Sigmoid colon (tissue), 7 donors: ENCODE measurements around the gene ZDHHC7. TPM values are rescaled to one million over a fixed set of nuclear protein-coding genes. Genes with fewer than 3 reads are reported as not detected.
"Not testable (repeated sequence)": the region's sequence is repeated elsewhere in the genome, so short reads cannot be mapped to it uniquely, and the experiment has no call there.

Source experiments
- DNase-seq: peaks from one replicate; pipeline ENCODE4 v3.0.0-alpha.2; 2019
- H3K27ac ChIP-seq, 4 donors: fragments of 200-600 bp; sonication (generic); one replicate each; pipeline ENCODE4 v1.5.1; 2016 to 2019; ENCODE audit warnings: mild to moderate bottlenecking in 1 of 4
- H3K27me3 ChIP-seq, 3 donors: fragments of 200-600 bp; sonication (generic); one replicate each; pipeline ENCODE4 v1.5.1; 2019; ENCODE audit warnings: mild to moderate bottlenecking in 1 of 3
- H3K36me3 ChIP-seq, 4 donors: fragments of 200-600 bp; sonication (generic); one replicate each; pipeline ENCODE4 v1.5.1; 2016 to 2019
- H3K4me1 ChIP-seq, 4 donors: fragments of 200-600 bp; sonication (generic); one replicate each; pipeline ENCODE4 v1.5.1; 2017 to 2019
- H3K4me3 ChIP-seq, 4 donors: fragments of 200-600 bp; sonication (generic); one replicate each; pipeline ENCODE4 v1.5.1; 2017 to 2019; ENCODE audit warnings: mild to moderate bottlenecking in 2 of 4, moderate library complexity in 1 of 4
- H3K9me3 ChIP-seq, 4 donors: fragments of 200-600 bp in 3 of 4; sonication (generic) in 3 of 4; one replicate each; pipeline versions ENCODE4 v1.5.1 to v1.6.1; 2013 to 2019
- EP300 ChIP-seq, 4 donors: sonication (generic); formaldehyde crosslinking; IDR thresholded peaks; one replicate each; pipeline ENCODE4 v1.6.1; 2017; ENCODE audit warnings: antibody characterized with exemption in 4 of 4
- POLR2A ChIP-seq, 2 donors: fragments of 450-650 bp; IDR thresholded peaks; one replicate each; pipeline ENCODE4 v1.6.1; 2016; ENCODE audit warnings: antibody characterized with exemption in 2 of 2, mild to moderate bottlenecking in 2 of 2, moderate library complexity in 2 of 2
- POLR2AphosphoS5 ChIP-seq, 4 donors: sonication (generic); formaldehyde crosslinking; IDR thresholded peaks; one replicate each; pipeline ENCODE4 v1.6.1; 2017; ENCODE audit warnings: antibody characterized with exemption in 4 of 4
- WGBS, 2 donors: extraction: QIAGEN DNeasy Blood & Tissue Kit; methylation state at CpG; one replicate each; pipeline ENCODE4 v1.1.7; 2013; 5-methylcytosine and 5-hydroxymethylcytosine counted together
- intact Hi-C: fragments of 100-400 bp; cut with DNase I; formaldehyde crosslinking; loops from one replicate; pipeline ENCODE4 v1.15.1; 2023
- polyA plus RNA-seq, 3 donors: library from polyadenylated mRNA; stranded (reverse); fragments of 200-250 nt; gene quantifications; one replicate each; pipeline ENCODE4 v1.2.3, GENCODE V29; 2013
- total RNA-seq, 4 donors: library from RNA; depleted of rRNA; stranded (reverse); fragments of >200 nt; gene quantifications; one replicate each; pipeline ENCODE4 v1.1.0, GENCODE V29; 2016
- TF ChIP-seq, protein P1 (sequence below), 4 experiments: fragments of 450-650 bp in 3 of 4; fragments of 200-600 bp in 1 of 4; IDR thresholded peaks; one replicate each; pipeline ENCODE4 v1.5.1; 2016 to 2019; ENCODE audit warnings: antibody characterized with exemption in 4 of 4, mild to moderate bottlenecking in 3 of 4, moderate library complexity in 2 of 4
- donor health status: healthy with polysubstance abuse.
- donor health status: Bipolar disorder and iron deficiency.
- donor health status: healthy.

Gene ZDHHC7
- total and polyA plus RNA-seq, 7 donors = 20.8 to 69.5 (median 56.2) TPM

- TF ChIP-seq, protein P1, sequence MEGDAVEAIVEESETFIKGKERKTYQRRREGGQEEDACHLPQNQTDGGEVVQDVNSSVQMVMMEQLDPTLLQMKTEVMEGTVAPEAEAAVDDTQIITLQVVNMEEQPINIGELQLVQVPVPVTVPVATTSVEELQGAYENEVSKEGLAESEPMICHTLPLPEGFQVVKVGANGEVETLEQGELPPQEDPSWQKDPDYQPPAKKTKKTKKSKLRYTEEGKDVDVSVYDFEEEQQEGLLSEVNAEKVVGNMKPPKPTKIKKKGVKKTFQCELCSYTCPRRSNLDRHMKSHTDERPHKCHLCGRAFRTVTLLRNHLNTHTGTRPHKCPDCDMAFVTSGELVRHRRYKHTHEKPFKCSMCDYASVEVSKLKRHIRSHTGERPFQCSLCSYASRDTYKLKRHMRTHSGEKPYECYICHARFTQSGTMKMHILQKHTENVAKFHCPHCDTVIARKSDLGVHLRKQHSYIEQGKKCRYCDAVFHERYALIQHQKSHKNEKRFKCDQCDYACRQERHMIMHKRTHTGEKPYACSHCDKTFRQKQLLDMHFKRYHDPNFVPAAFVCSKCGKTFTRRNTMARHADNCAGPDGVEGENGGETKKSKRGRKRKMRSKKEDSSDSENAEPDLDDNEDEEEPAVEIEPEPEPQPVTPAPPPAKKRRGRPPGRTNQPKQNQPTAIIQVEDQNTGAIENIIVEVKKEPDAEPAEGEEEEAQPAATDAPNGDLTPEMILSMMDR (IDR thresholded peaks at IDR 0.05) = peak in 3 of 4 experiments; percentile 11 to 45 (median 32)
- TF ChIP-seq POLR2AphosphoS5 (IDR thresholded peaks at IDR 0.05) = no peak
- TF ChIP-seq EP300 (IDR thresholded peaks at IDR 0.05) = no peak
- TF ChIP-seq POLR2A (IDR thresholded peaks at IDR 0.05) = no peak
- intact Hi-C loops = no loop called here
These were observed 44.9 kb upstream of the ZDHHC7 start for GRCh38 chr16:85056211-85056748.

GRCh38 chr16:85055493-85056210 lies 44.3 kb upstream of the ZDHHC7 start:
- H3K27ac ChIP-seq = peak overlapping the region; percentile 76 to 84 (median 79)
- TF ChIP-seq POLR2AphosphoS5 (IDR thresholded peaks at IDR 0.05) = peak in 2 of 4 donors; percentile 41 to 54
- TF ChIP-seq, protein P1 (IDR thresholded peaks at IDR 0.05) = no peak
- TF ChIP-seq EP300 (IDR thresholded peaks at IDR 0.05) = no peak
- no peak for TF ChIP-seq POLR2A (IDR thresholded peaks at IDR 0.05)
- WGBS, 2 donors = 39 to 70% methylated on average over 14 of the region's 14 CpGs
- H3K27me3 ChIP-seq = no peaks in the 10 kb centered on the region
- DNase-seq = no peak
- peaks cover 0 to 38% (median 29%) of the 10 kb centered on the region in 4 donors for H3K4me1 ChIP-seq
- H3K4me3 ChIP-seq = peak overlapping the region; percentile 10 to 36 (median 28)
- H3K9me3 ChIP-seq = no peaks in the 10 kb centered on the region
- H3K36me3 ChIP-seq = peaks cover 0 to 5% (median 0%) of the 10 kb centered on the region in 4 donors
- intact Hi-C loops = no loop called here

More at GRCh38 chr16:85056211-85056748, 44.9 kb upstream of the ZDHHC7 start:
- Histone ChIP-seq H3K36me3 (peaks cover 0 to 5% (median 0%) of the 10 kb centered on the region in 4 donors), H3K27ac (peak overlapping the region; percentile 76 to 84 (median 79)), H3K4me3 (peak overlapping the region in 2 of 4 donors; percentile 33 to 36), H3K9me3 (no peaks in the 10 kb centered on the region), H3K4me1 (peaks cover 0 to 32% (median 23%) of the 10 kb centered on the region in 4 donors), H3K27me3 (no peaks in the 10 kb centered on the region)
- WGBS, 2 donors = 78 to 93% methylated on average over 16 of the region's 16 CpGs
- DNase-seq = no peak

GRCh38 chr16:85054948-85055492 lies 43.7 kb upstream of the ZDHHC7 start:
- no peak for DNase-seq
- Histone ChIP-seq H3K4me3 (peak overlapping the region; percentile 10 to 36 (median 28)), H3K27me3 (no peaks in the 10 kb centered on the region), H3K9me3 (no peaks in the 10 kb centered on the region), H3K27ac (peak overlapping the region; percentile 76 to 84 (median 79)), H3K4me1 (peaks cover 0 to 42% (median 31%) of the 10 kb centered on the region in 4 donors), H3K36me3 (peaks cover 0 to 5% (median 0%) of the 10 kb centered on the region in 4 donors)
- TF ChIP-seq POLR2AphosphoS5 (IDR thresholded peaks at IDR 0.05) (no peak), EP300 (IDR thresholded peaks at IDR 0.05) (no peak), POLR2A (IDR thresholded peaks at IDR 0.05) (no peak)
- TF ChIP-seq, protein P1 (IDR thresholded peaks at IDR 0.05) = no peak
- WGBS, 2 donors = 48 to 55% methylated on average over 6 of the region's 6 CpGs
- intact Hi-C loops = no loop called here

- intact Hi-C loops = not testable (repeated sequence)
These were observed 43.0 kb upstream of the ZDHHC7 start for GRCh38 chr16:85054321-85054720.

DNA sequence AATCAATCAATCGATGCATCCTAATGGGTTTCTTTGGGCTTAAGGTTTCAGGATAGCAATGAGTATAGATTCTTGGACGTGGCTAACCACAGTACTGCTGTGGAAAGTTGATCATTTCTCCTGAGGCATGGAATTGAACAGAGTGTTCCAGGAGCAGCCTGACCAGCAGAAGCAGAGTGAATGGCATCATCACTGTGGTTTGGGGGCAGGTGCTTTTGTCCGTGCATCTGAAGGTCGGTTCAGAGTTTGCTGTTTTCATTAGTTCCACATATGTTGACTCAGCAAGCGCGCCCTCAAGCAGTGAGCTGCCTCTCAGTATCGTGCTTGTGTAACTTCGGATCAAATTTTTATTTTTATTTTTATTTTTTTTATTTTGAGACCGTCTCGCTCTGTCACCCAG lies 41.2 kb upstream of the ZDHHC7 start:
- H3K9me3 ChIP-seq = no peaks in the 10 kb centered on the region
- 94 to 95% methylated on average over 10 of the region's 10 CpGs for WGBS, 2 donors

More at GRCh38 chr16:85054321-85054720, 43.0 kb upstream of the ZDHHC7 start:
- H3K9me3 ChIP-seq, H3K27me3 ChIP-seq, H3K4me3 ChIP-seq, DNase-seq, H3K36me3 ChIP-seq: not testable (repeated sequence)
- H3K27ac ChIP-seq = peak overlapping the region; percentile 76 to 84 (median 79)
- peaks cover 0 to 42% (median 31%) of the 10 kb centered on the region in 4 donors for H3K4me1 ChIP-seq
- WGBS, 2 donors = 95 to 98% methylated on average over 3 of the region's 3 CpGs

More for the DNA sequence above, 41.2 kb upstream of the ZDHHC7 start:
- H3K27ac ChIP-seq = peak overlapping the region in 1 of 4 donors; percentile 1
- peaks cover 0 to 43% (median 34%) of the 10 kb centered on the region in 4 donors for H3K4me1 ChIP-seq
- no peak overlapping the region for H3K4me3 ChIP-seq
- TF ChIP-seq POLR2A (IDR thresholded peaks at IDR 0.05) (no peak), EP300 (IDR thresholded peaks at IDR 0.05) (no peak), POLR2AphosphoS5 (IDR thresholded peaks at IDR 0.05) (no peak)
- TF ChIP-seq, protein P1 (IDR thresholded peaks at IDR 0.05) = no peak
- intact Hi-C loops = no loop called here
- no peaks in the 10 kb centered on the region for H3K27me3 ChIP-seq
- no peaks in the 10 kb centered on the region for H3K36me3 ChIP-seq
- DNase-seq = no peak
